IMR-90 (cell line): ENCODE results near the gene PNLIP. TPM values are rescaled to one million over a fixed set of nuclear protein-coding genes. Genes with fewer than 3 reads are reported as not detected.

Experiments
- ATAC-seq: fragments of 200-7000 bp; cut with Tn5 transposase; 2 replicates; pipeline ENCODE4 v1.9.1; 2020; ENCODE audit warnings: low read depth, mild to moderate bottlenecking, moderate library complexity
- BruUV-seq: library from RNA; stranded (reverse); fragments of 400-500 nt; replicated peaks from 2 replicates; lab custom pipeline; 2021; lab: Mats Ljungman, UMichigan
- CTCF ChIA-PET: fragments of 300-600 bp; formaldehyde crosslinking; extraction: SDS; loops from one replicate; lab custom pipeline; 2021; ENCODE audit warnings: antibody characterized with exemption; lab: Yijun Ruan, JAX
- POLR2A ChIA-PET: fragments of 300-600 bp; sonication (Branson Sonifier 250); formaldehyde crosslinking; loops from one replicate; lab custom pipeline; 2022; ENCODE audit warnings: antibody characterized with exemption; ENCODE audit not compliant: unreplicated experiment; lab: Charles Lee
- DNase-seq: peaks from one replicate; pipeline ENCODE4 v3.0.0; 2013
- H2AFZ ChIP-seq: replicated peaks from 2 replicates; pipeline ENCODE3; 2013; ENCODE audit warnings: low read length, mild to moderate bottlenecking; ENCODE audit not compliant: poor library complexity
- H2AK5ac ChIP-seq: 2 replicates; pipeline ENCODE4 v1.6.1; 2013; ENCODE audit warnings: low read depth, low read length, inconsistent platforms
- H2AK9ac ChIP-seq: replicated peaks from 2 replicates; pipeline ENCODE3; 2013; ENCODE audit warnings: mild to moderate bottlenecking, low read depth, low read length, moderate library complexity; ENCODE audit not compliant: poor library complexity
- H2BK120ac ChIP-seq: 2 replicates; pipeline ENCODE4 v1.6.1; 2013; ENCODE audit warnings: low read depth, low read length, inconsistent platforms
- H2BK15ac ChIP-seq: 3 replicates; pipeline ENCODE4 v1.6.1; 2013; ENCODE audit warnings: low read depth, low read length, inconsistent platforms
- H2BK20ac ChIP-seq: 2 replicates; pipeline ENCODE4 v1.6.1; 2013; ENCODE audit warnings: low read depth, mild to moderate bottlenecking, inconsistent platforms, low read length, moderate library complexity
- H2BK5ac ChIP-seq: 2 replicates; pipeline ENCODE4 v1.6.1; 2013; ENCODE audit warnings: mild to moderate bottlenecking, low read depth, low read length, inconsistent platforms; ENCODE audit not compliant: poor library complexity, severe bottlenecking
- H3K14ac ChIP-seq: replicated peaks from 2 replicates; pipeline ENCODE4 v1.6.1; 2013; ENCODE audit warnings: low read depth, low read length, inconsistent platforms
- H3K18ac ChIP-seq: 2 replicates; pipeline ENCODE4 v1.6.1; 2013; ENCODE audit warnings: low read depth, low read length, control low read depth
- H3K23ac ChIP-seq: 2 replicates; pipeline ENCODE4 v1.6.1; 2013; ENCODE audit warnings: low read depth, low read length, inconsistent platforms
- H3K27ac ChIP-seq: 2 replicates; pipeline ENCODE4 v1.5.1; 2013; ENCODE audit warnings: mild to moderate bottlenecking, control low read depth, low read length; ENCODE audit not compliant: insufficient read depth
- H3K27me3 ChIP-seq: 2 replicates; pipeline ENCODE4 v1.6.1; 2013; ENCODE audit warnings: low read length; ENCODE audit not compliant: control insufficient read depth, insufficient read depth
- H3K36me3 ChIP-seq: 2 replicates; pipeline ENCODE4 v1.6.1; 2013; ENCODE audit warnings: low read length, mixed read lengths; ENCODE audit not compliant: control insufficient read depth, insufficient read depth
- H3K4ac ChIP-seq: 2 replicates; pipeline ENCODE4 v1.6.1; 2013; ENCODE audit warnings: low read depth, low read length, inconsistent platforms
- H3K4me1 ChIP-seq: 2 replicates; pipeline ENCODE4 v1.6.1; 2013; ENCODE audit warnings: low read length, mixed read lengths; ENCODE audit not compliant: control insufficient read depth, insufficient read depth
- H3K4me2 ChIP-seq: 2 replicates; pipeline ENCODE4 v1.6.1; 2013; ENCODE audit warnings: low read depth, mild to moderate bottlenecking, control low read depth, low read length, moderate library complexity
- H3K4me3 ChIP-seq: 2 replicates; pipeline ENCODE4 v1.5.1; 2013; ENCODE audit warnings: low read depth, mild to moderate bottlenecking, control low read depth, low read length, moderate library complexity; ENCODE audit not compliant: insufficient read depth
- H3K56ac ChIP-seq: 2 replicates; pipeline ENCODE4 v1.6.1; 2013; ENCODE audit warnings: low read length, inconsistent platforms; ENCODE audit not compliant: insufficient read depth; ENCODE audit errors: extremely low read depth
- H3K79me1 ChIP-seq, 2 experiments: 2 replicates each; pipeline ENCODE4 v1.6.1; 2013; ENCODE audit warnings: low read length in 2 of 2, inconsistent platforms in 1 of 2, low read depth in 1 of 2
- H3K9ac ChIP-seq: 2 replicates; pipeline ENCODE4 v1.6.1; 2013; ENCODE audit warnings: low read depth, low read length, control low read depth
- H3K9me1 ChIP-seq: 2 replicates; pipeline ENCODE4 v1.6.1; 2013; ENCODE audit warnings: low read length, inconsistent platforms; ENCODE audit not compliant: insufficient read depth
- H3K9me3 ChIP-seq: 2 replicates; pipeline ENCODE4 v1.6.1; 2013; ENCODE audit warnings: low read length; ENCODE audit not compliant: control insufficient read depth, insufficient read depth
- H4K20me1 ChIP-seq: 2 replicates; pipeline ENCODE4 v1.6.1; 2013; ENCODE audit warnings: low read length, inconsistent platforms; ENCODE audit not compliant: insufficient read depth
- H4K5ac ChIP-seq: 2 replicates; pipeline ENCODE4 v1.6.1; 2013; ENCODE audit warnings: mild to moderate bottlenecking, low read depth, low read length, control low read depth
- H4K8ac ChIP-seq, 2 experiments: 2 replicates each; pipeline ENCODE4 v1.6.1; 2013; ENCODE audit warnings: low read depth in 2 of 2, low read length in 2 of 2, control low read depth in 1 of 2, inconsistent platforms in 1 of 2
- H4K91ac ChIP-seq: 2 replicates; pipeline ENCODE4 v1.6.1; 2013; ENCODE audit warnings: low read depth, low read length, inconsistent platforms; ENCODE audit not compliant: insufficient read depth
- BHLHE40 ChIP-seq: fragments of 150-350 bp; IDR thresholded peaks from 2 replicates; pipeline ENCODE4 v1.6.1; 2016; ENCODE audit warnings: mild to moderate bottlenecking, low read depth, low read length
- WGBS, 2 experiments: methylation state at CpG; one replicate each; pipeline versions ENCODE4 v1.1.5 to v1.1.7; 2013; ENCODE audit warnings: missing lambda C conversion rate in 2 of 2; ENCODE audit not compliant: insufficient read length in 1 of 2; ENCODE audit errors: extremely low coverage in 2 of 2; 5-methylcytosine and 5-hydroxymethylcytosine counted together
- dilution Hi-C: fragments of 300-500 bp; cut with HindIII; formaldehyde crosslinking; loops from one replicate; pipeline ENCODE4 v1.14.3; 2018; ENCODE audit warnings: low sequenced_read_pairs; ENCODE audit not compliant: unreplicated experiment
- in situ Hi-C: fragments of 300-500 bp; cut with MboI; formaldehyde crosslinking; loops from 3 replicates; pipeline ENCODE4 v1.14.3; 2019; ENCODE audit warnings: low sequenced_read_pairs, inconsistent platforms, mixed read lengths
- intact Hi-C: fragments of 100-400 bp; cut with micrococcal nuclease; formaldehyde crosslinking; loops from 2 replicates; pipeline ENCODE4 v1.10.0; 2022
- polyA plus RNA-seq, 3 experiments: library from polyadenylated mRNA; depleted of rRNA; stranded (reverse); fragments of >200 nt; gene quantifications; 2 replicates each; pipeline ENCODE4 v1.2.3, GENCODE V29; 2012; ENCODE audit warnings: low replicate concordance in 1 of 3
- total RNA-seq: library from RNA; depleted of rRNA; stranded (reverse); fragments of >200 nt; gene quantifications from 2 replicates; pipeline ENCODE4 v1.2.3, GENCODE V29; 2012

PNLIP gene
- total and polyA plus RNA-seq, 2 of the 4 experiments (the other 2 are of a cell fraction) = not detected

DNA sequence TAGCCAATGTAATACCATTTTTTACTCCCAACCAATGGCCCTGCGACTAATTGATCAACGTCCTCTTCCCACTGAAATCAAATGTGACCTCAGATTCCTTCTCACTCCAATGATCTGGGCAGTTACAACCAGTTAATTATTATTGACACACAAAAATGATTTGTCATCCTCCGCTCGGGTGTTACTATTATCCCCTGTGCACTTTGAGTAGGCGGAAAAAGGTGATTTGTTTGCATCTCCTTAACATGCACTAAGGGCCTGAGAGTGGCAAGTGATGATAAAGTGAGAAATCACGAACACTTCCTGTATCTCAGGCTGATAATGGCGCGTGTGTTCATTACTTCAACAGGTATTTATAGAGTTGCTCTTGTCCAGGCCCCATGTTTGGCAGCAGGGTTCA lies 40.9 kb upstream of the PNLIP start:
- H3K4me2 ChIP-seq = no peak overlapping the region
- H3K9me3 ChIP-seq = no peaks in the 10 kb centered on the region
- no TSS peak for BruUV-seq
- no peak for DNase-seq
- no peak overlapping the region for H2AK5ac ChIP-seq
- no peak overlapping the region for H4K8ac ChIP-seq
- H2AK9ac ChIP-seq = no peak overlapping the region
- H2BK15ac ChIP-seq = no peak overlapping the region
- no peaks in the 10 kb centered on the region for H3K36me3 ChIP-seq
- no peaks in the 10 kb centered on the region for H3K4me1 ChIP-seq
- POLR2A ChIA-PET = no interaction called here
- H2BK5ac ChIP-seq = no peak overlapping the region
- ATAC-seq = no peak
- WGBS, 2 experiments = 50% methylated on average over 2 of the region's 8 CpGs; no CpG with 5 or more reads in 1 of the 2 experiments
- H3K9me1 ChIP-seq = no peaks in the 10 kb centered on the region
- no peak overlapping the region for H2BK20ac ChIP-seq
- no peak overlapping the region for H3K27ac ChIP-seq
- TF ChIP-seq BHLHE40 = no peak
- dilution Hi-C loops (no loop called here), intact Hi-C loops (no loop called here), in situ Hi-C loops (no loop called here)
- H4K20me1 ChIP-seq = no peaks in the 10 kb centered on the region
- H2BK120ac ChIP-seq = no peak overlapping the region
- H4K91ac ChIP-seq = no peak overlapping the region
- no peak overlapping the region for H3K23ac ChIP-seq
- no peak overlapping the region for H4K5ac ChIP-seq
- no peak overlapping the region for H3K18ac ChIP-seq
- H3K56ac ChIP-seq = no peak overlapping the region
- H3K79me1 ChIP-seq = no peaks in the 10 kb centered on the region
- H3K27me3 ChIP-seq = no peaks in the 10 kb centered on the region
- H2AFZ ChIP-seq = no peak overlapping the region
- no peak overlapping the region for H3K14ac ChIP-seq
- H3K9ac ChIP-seq = no peak overlapping the region
- H3K4me3 ChIP-seq = no peak overlapping the region
- H3K4ac ChIP-seq = no peak overlapping the region
- CTCF ChIA-PET = no interaction called here
